ENCODE measurements around the gene HNRNPL. TPM values are rescaled to one million over a fixed set of nuclear protein-coding genes. Genes with fewer than 3 reads are reported as not detected.
A peak's percentile ranks its signal among the peaks of the same experiment; 100 is the strongest.
"Not testable (repeated sequence)": the region's sequence is repeated elsewhere in the genome, so short reads cannot be mapped to it uniquely, and the experiment has no call there.

The HNRNPL gene
- total and polyA plus RNA-seq, 2 experiments from 2014 or later: 123 to 245 TPM

GRCh38 chr19:38792250-38793111, 57.3 kb downstream of the HNRNPL start:
- H4K20me1 ChIP-seq (ENCODE audit: insufficient read depth): no peaks in the 10 kb centered on the region
- no peaks in the 10 kb centered on the region for H3K9me3 ChIP-seq (ENCODE audit: low read depth)
- no peaks in the 10 kb centered on the region for H3K9me2 ChIP-seq (ENCODE audit: insufficient read depth)
- H3K27me3 ChIP-seq (replicated peaks; ENCODE audit: insufficient read depth): no peaks in the 10 kb centered on the region
- peak; percentile 44 for DNase-seq
- H3K4me1 ChIP-seq (ENCODE audit: insufficient read depth): peaks cover 7% of the 10 kb centered on the region
- no peak overlapping the region for H3K27ac ChIP-seq
- H3K79me2 ChIP-seq (ENCODE audit: insufficient read depth): no peaks in the 10 kb centered on the region
- no peak overlapping the region for H3K4me2 ChIP-seq (ENCODE audit: unreplicated experiment)
- H3K36me3 ChIP-seq (ENCODE audit: low read depth): no peaks in the 10 kb centered on the region
- H3F3A ChIP-seq (ENCODE audit: insufficient read depth): no peaks in the 10 kb centered on the region
- H3K9ac ChIP-seq: no peak overlapping the region
- H2AFZ ChIP-seq: peak overlapping the region; percentile 53
- TF ChIP-seq EZH2 (IDR thresholded peaks at IDR 0.05; ENCODE audit: insufficient read depth, poor library complexity, severe bottlenecking) (no peak), EZH2phosphoT487 (IDR thresholded peaks at IDR 0.05; ENCODE audit: insufficient read depth, low read depth) (no peak)
- 28 to 31% methylated on average over 33 to 37 of the region's 71 CpGs for WGBS, 2 experiments (ENCODE audit: low coverage in 1 of 2, low lambda C conversion rate in 2 of 2, missing lambda C conversion rate in 2 of 2)
- in situ Hi-C loops (cut with MboI): no loop called here
- no peak overlapping the region for H3K4me3 ChIP-seq

- Histone ChIP-seq H2AFZ (peak overlapping the region; percentile 71; the same call in 1 of the 2 replicates), H3K9ac (0 out of 2 replicates have a peak overlapping the region, but pooled peaks have one; percentile 40), H3K4me2 (ENCODE audit: unreplicated experiment) (peak overlapping the region; percentile 42), H3K4me3 (peak overlapping the region; percentile 53; the same call in 1 of the 2 replicates)
- H3K79me2 ChIP-seq (ENCODE audit: insufficient read depth); H3K4me1 ChIP-seq (ENCODE audit: insufficient read depth); H3K9me3 ChIP-seq (ENCODE audit: low read depth); H3K36me3 ChIP-seq (ENCODE audit: low read depth); H4K20me1 ChIP-seq (ENCODE audit: insufficient read depth); DNase-seq; H3K27ac ChIP-seq; H3F3A ChIP-seq (ENCODE audit: insufficient read depth); H3K9me2 ChIP-seq (ENCODE audit: insufficient read depth); H3K27me3 ChIP-seq (replicated peaks; ENCODE audit: insufficient read depth); in situ Hi-C loops (cut with MboI): not testable (repeated sequence)
- 0% methylated on average over 1 of the region's 40 CpGs; no CpG with 5 or more reads in 1 of the 2 experiments for WGBS, 2 experiments (ENCODE audit: low coverage in 1 of 2, low lambda C conversion rate in 2 of 2, missing lambda C conversion rate in 2 of 2)
These were observed 58.2 kb downstream of the HNRNPL start for GRCh38 chr19:38791451-38792064.

GRCh38 chr19:38790507-38791403, 59.0 kb downstream of the HNRNPL start:
- H3K27ac ChIP-seq; H3F3A ChIP-seq (ENCODE audit: insufficient read depth); H3K79me2 ChIP-seq (ENCODE audit: insufficient read depth); DNase-seq; H3K36me3 ChIP-seq (ENCODE audit: low read depth); in situ Hi-C loops (cut with MboI); H3K4me1 ChIP-seq (ENCODE audit: insufficient read depth); H3K27me3 ChIP-seq (replicated peaks; ENCODE audit: insufficient read depth); H3K9me2 ChIP-seq (ENCODE audit: insufficient read depth); H4K20me1 ChIP-seq (ENCODE audit: insufficient read depth); H3K9me3 ChIP-seq (ENCODE audit: low read depth): not testable (repeated sequence)
- 58 to 67% methylated on average over 18 to 21 of the region's 49 CpGs for WGBS, 2 experiments (ENCODE audit: low coverage in 1 of 2, low lambda C conversion rate in 2 of 2, missing lambda C conversion rate in 2 of 2)
- H3K4me2 ChIP-seq (ENCODE audit: unreplicated experiment): peak overlapping the region; percentile 42
- peak overlapping the region; percentile 53; the same call in 1 of the 2 replicates for H3K4me3 ChIP-seq
- 0 out of 2 replicates have a peak overlapping the region, but pooled peaks have one; percentile 40 for H3K9ac ChIP-seq
- peak overlapping the region; percentile 71; the same call in 1 of the 2 replicates for H2AFZ ChIP-seq

- no peak for DNase-seq
- H4K20me1 ChIP-seq (ENCODE audit: insufficient read depth): no peaks in the 10 kb centered on the region
- in situ Hi-C loops (cut with MboI): no loop called here
- peaks cover 7% of the 10 kb centered on the region for H3K4me1 ChIP-seq (ENCODE audit: insufficient read depth)
- TF ChIP-seq EZH2 (IDR thresholded peaks at IDR 0.05; ENCODE audit: insufficient read depth, poor library complexity, severe bottlenecking) (no peak), EZH2phosphoT487 (IDR thresholded peaks at IDR 0.05; ENCODE audit: insufficient read depth, low read depth) (no peak)
- no peak within 1 kb of the TSS for H3K9ac ChIP-seq
- 66 to 72% methylated on average over 12 to 13 of the region's 17 CpGs for WGBS, 2 experiments (ENCODE audit: low coverage in 1 of 2, low lambda C conversion rate in 2 of 2, missing lambda C conversion rate in 2 of 2)
- H3K36me3 ChIP-seq (ENCODE audit: low read depth): no peaks in the 10 kb centered on the region
- H3K27ac ChIP-seq: no peak within 1 kb of the TSS
- H3K9me3 ChIP-seq (ENCODE audit: low read depth): no peaks in the 10 kb centered on the region
- no peaks in the 10 kb centered on the region for H3K9me2 ChIP-seq (ENCODE audit: insufficient read depth)
- H3K79me2 ChIP-seq (ENCODE audit: insufficient read depth): no peaks in the 10 kb centered on the region
- no peaks in the 10 kb centered on the region for H3F3A ChIP-seq (ENCODE audit: insufficient read depth)
- no peak within 1 kb of the TSS for H3K4me2 ChIP-seq (ENCODE audit: unreplicated experiment)
- H3K4me3 ChIP-seq: no peak within 1 kb of the TSS
- no peaks in the 10 kb centered on the region for H3K27me3 ChIP-seq (replicated peaks; ENCODE audit: insufficient read depth)
- no peak within 1 kb of the TSS for H2AFZ ChIP-seq
These were observed 61.1 kb downstream of the HNRNPL start, which contains the start of gene LGALS7B for GRCh38 chr19:38788478-38789243. LGALS7B (plus strand) TSS chr19:38789200; CDS start chr19:38789227, 27 bp downstream.
